Neuronal stem cell (in vitro differentiated cells): ENCODE data around the gene MTPN.

Source experiments
- DNase-seq: peaks from one replicate; pipeline ENCODE4 v3.0.0-alpha.2; 2013; ENCODE audit warnings: low spot score
- H2AFZ ChIP-seq: one replicate; pipeline ENCODE4 v1.6.1; 2013; ENCODE audit warnings: mild to moderate bottlenecking, low read length, inconsistent platforms
- H2AK5ac ChIP-seq: 2 replicates; pipeline ENCODE4 v1.6.1; 2013; ENCODE audit warnings: low read depth, mild to moderate bottlenecking, inconsistent platforms, low read length, moderate library complexity, mixed read lengths
- H2BK120ac ChIP-seq: 2 replicates; pipeline ENCODE4 v1.6.1; 2013; ENCODE audit warnings: low read depth, mild to moderate bottlenecking, inconsistent platforms, low read length, moderate library complexity, mixed read lengths
- H2BK12ac ChIP-seq: one replicate; pipeline ENCODE4 v1.6.1; 2013; ENCODE audit warnings: low read length, inconsistent platforms
- H2BK15ac ChIP-seq: 2 replicates; pipeline ENCODE4 v1.6.1; 2013; ENCODE audit warnings: mild to moderate bottlenecking, low read length, inconsistent platforms, mixed read lengths
- H2BK5ac ChIP-seq: one replicate; pipeline ENCODE4 v1.6.1; 2013; ENCODE audit warnings: inconsistent platforms, mild to moderate bottlenecking, low read length, moderate library complexity
- H3K14ac ChIP-seq: one replicate; pipeline ENCODE4 v1.6.1; 2013; ENCODE audit warnings: low read length, inconsistent platforms
- H3K18ac ChIP-seq: 2 replicates; pipeline ENCODE4 v1.6.1; 2013; ENCODE audit warnings: low read length, inconsistent platforms
- H3K23ac ChIP-seq: 2 replicates; pipeline ENCODE4 v1.6.1; 2013; ENCODE audit warnings: low read depth, mild to moderate bottlenecking, mixed read lengths, low read length, inconsistent platforms; ENCODE audit not compliant: poor library complexity
- H3K27ac ChIP-seq: replicated peaks from 3 replicates; pipeline ENCODE4 v1.5.1; 2013; ENCODE audit warnings: low read length, inconsistent platforms
- H3K27me3 ChIP-seq, 3 experiments: 2 replicates each; pipeline ENCODE4 v1.6.1; 2013; ENCODE audit warnings: low read length in 3 of 3, mild to moderate bottlenecking in 2 of 3, inconsistent platforms in 1 of 3, low read depth in 1 of 3, mixed read lengths in 1 of 3, moderate library complexity in 1 of 3; ENCODE audit not compliant: control insufficient read depth in 3 of 3, insufficient read depth in 3 of 3
- H3K36me3 ChIP-seq, 2 donors: replicated peaks in 1 of 2; 2 replicates each; pipeline ENCODE4 v1.6.1; 2013; ENCODE audit warnings: low read length in 2 of 2; ENCODE audit not compliant: control insufficient read depth in 2 of 2, insufficient read depth in 2 of 2
- H3K4ac ChIP-seq: 2 replicates; pipeline ENCODE4 v1.6.1; 2013; ENCODE audit warnings: inconsistent platforms, mild to moderate bottlenecking, low read length, moderate library complexity
- H3K4me1 ChIP-seq, 2 donors: 1 replicate in 1 of 2; 2 replicates in 1 of 2; pipeline ENCODE4 v1.6.1; 2013; ENCODE audit warnings: low read length in 2 of 2, low read depth in 1 of 2; ENCODE audit not compliant: control insufficient read depth in 2 of 2, insufficient read depth in 1 of 2
- H3K4me2 ChIP-seq: one replicate; pipeline ENCODE4 v1.6.1; 2013; ENCODE audit warnings: mild to moderate bottlenecking, low read length, inconsistent platforms; ENCODE audit not compliant: insufficient read depth, poor library complexity, severe bottlenecking
- H3K4me3 ChIP-seq, 2 donors: 2 replicates each; pipeline ENCODE4 v1.5.1; 2013; ENCODE audit warnings: low read length in 2 of 2, mild to moderate bottlenecking in 2 of 2, inconsistent platforms in 1 of 2, moderate library complexity in 1 of 2
- H3K79me1 ChIP-seq: one replicate; pipeline ENCODE4 v1.6.1; 2013; ENCODE audit warnings: low read depth, mild to moderate bottlenecking, inconsistent platforms, low read length, moderate library complexity
- H3K9ac ChIP-seq: one replicate; pipeline ENCODE4 v1.6.1; 2013; ENCODE audit warnings: mild to moderate bottlenecking, low read depth, low read length, inconsistent platforms; ENCODE audit not compliant: poor library complexity
- H3K9me3 ChIP-seq, 2 donors: replicated peaks in 1 of 2; 2 replicates each; pipeline versions ENCODE3 to v1.6.1; 2013; ENCODE audit warnings: low read length in 2 of 2, mild to moderate bottlenecking in 2 of 2, inconsistent platforms in 1 of 2, low read depth in 1 of 2, mixed read lengths in 1 of 2, moderate library complexity in 1 of 2; ENCODE audit not compliant: control insufficient read depth in 2 of 2, insufficient read depth in 1 of 2
- H4K8ac ChIP-seq: one replicate; pipeline ENCODE4 v1.6.1; 2013; ENCODE audit warnings: low read depth, mild to moderate bottlenecking, inconsistent platforms, low read length, moderate library complexity
- H4K91ac ChIP-seq: one replicate; pipeline ENCODE4 v1.6.1; 2013; ENCODE audit warnings: low read length, low read depth, mild to moderate bottlenecking, inconsistent platforms; ENCODE audit not compliant: poor library complexity
- WGBS, 2 donors: extraction: QIAGEN DNeasy Blood & Tissue Kit; methylation state at CpG; one replicate each; pipeline ENCODE4 v1.1.7; 2013; ENCODE audit warnings: missing lambda C conversion rate in 2 of 2, mixed read lengths in 1 of 2; ENCODE audit not compliant: insufficient read length in 2 of 2, insufficient replicate concordance in 1 of 2; ENCODE audit errors: extremely low coverage in 2 of 2; 5-methylcytosine and 5-hydroxymethylcytosine counted together

The MTPN gene

GRCh38 chr7:136002802-136003201, 25.6 kb upstream of the MTPN start:
- Histone ChIP-seq H2BK15ac (no peak overlapping the region), H3K4me3 (no peak overlapping the region), H3K18ac (no peak overlapping the region), H3K27me3 (peaks cover 0 to 4% (median 0%) of the 10 kb centered on the region in 3 experiments), H4K91ac (no peak overlapping the region), H3K14ac (no peak overlapping the region), H3K36me3 (no peaks in the 10 kb centered on the region), H3K9ac (no peak overlapping the region), H3K23ac (no peak overlapping the region), H2BK12ac (no peak overlapping the region), H2AFZ (no peak overlapping the region), H4K8ac (no peak overlapping the region), H3K4me1 (no peaks in the 10 kb centered on the region), H3K9me3 (no peaks in the 10 kb centered on the region), H2BK120ac (no peak overlapping the region), H3K27ac (no peak overlapping the region), H2AK5ac (no peak overlapping the region), H3K4ac (no peak overlapping the region), H3K4me2 (no peak overlapping the region), H3K79me1 (no peaks in the 10 kb centered on the region), H2BK5ac (no peak overlapping the region)
- DNase-seq, result no peak
- no CpG with 5 or more reads among the region's 1 CpG for WGBS, 2 donors

- no peaks in the 10 kb centered on the region for H3K4me1 ChIP-seq
- H3K36me3 ChIP-seq, result no peaks in the 10 kb centered on the region
- H2AFZ ChIP-seq, result no peak overlapping the region
- no peak overlapping the region for H4K91ac ChIP-seq
- peaks cover 0 to 4% (median 0%) of the 10 kb centered on the region in 3 experiments for H3K27me3 ChIP-seq
- no peaks in the 10 kb centered on the region for H3K9me3 ChIP-seq
- H3K79me1 ChIP-seq, result no peaks in the 10 kb centered on the region
- H3K9ac ChIP-seq, result no peak overlapping the region
- H3K27ac ChIP-seq, result no peak overlapping the region
- H2AK5ac ChIP-seq, result no peak overlapping the region
- no peak overlapping the region for H3K18ac ChIP-seq
- WGBS, 2 donors, result no CpG with 5 or more reads among the region's 3 CpGs
- H3K14ac ChIP-seq, result no peak overlapping the region
- H4K8ac ChIP-seq, result no peak overlapping the region
- no peak overlapping the region for H3K23ac ChIP-seq
- no peak overlapping the region for H2BK120ac ChIP-seq
- DNase-seq, result no peak
- H3K4me2 ChIP-seq, result no peak overlapping the region
- no peak overlapping the region for H2BK12ac ChIP-seq
- no peak overlapping the region for H3K4me3 ChIP-seq
- no peak overlapping the region for H2BK15ac ChIP-seq
- no peak overlapping the region for H3K4ac ChIP-seq
- H2BK5ac ChIP-seq, result no peak overlapping the region
Observed at GRCh38 chr7:136000288-136000913, 23.2 kb upstream of the MTPN start.

- Histone ChIP-seq H3K4ac (no peak overlapping the region), H3K9me3 (no peaks in the 10 kb centered on the region), H4K91ac (no peak overlapping the region), H3K79me1 (no peaks in the 10 kb centered on the region), H2BK120ac (no peak overlapping the region), H3K23ac (no peak overlapping the region), H3K18ac (no peak overlapping the region), H3K36me3 (no peaks in the 10 kb centered on the region), H4K8ac (no peak overlapping the region), H3K9ac (no peak overlapping the region), H2BK5ac (no peak overlapping the region), H3K4me1 (no peaks in the 10 kb centered on the region), H2AK5ac (no peak overlapping the region), H3K27me3 (peaks cover 0 to 8% (median 0%) of the 10 kb centered on the region in 3 experiments), H3K4me2 (no peak overlapping the region), H2BK12ac (no peak overlapping the region), H2AFZ (no peak overlapping the region), H3K4me3 (no peak overlapping the region), H3K14ac (no peak overlapping the region), H2BK15ac (no peak overlapping the region), H3K27ac (no peak overlapping the region)
- DNase-seq, result no peak
Observed at GRCh38 chr7:135998081-135998480, 20.9 kb upstream of the MTPN start.

GRCh38 chr7:135995748-135996147, 18.6 kb upstream of the MTPN start:
- Histone ChIP-seq H3K4me2 (no peak overlapping the region), H3K36me3 (no peaks in the 10 kb centered on the region), H3K4ac (no peak overlapping the region), H3K79me1 (no peaks in the 10 kb centered on the region), H3K9ac (no peak overlapping the region), H2BK5ac (no peak overlapping the region), H2AFZ (no peak overlapping the region), H4K91ac (no peak overlapping the region), H3K23ac (no peak overlapping the region), H3K27ac (no peak overlapping the region), H3K27me3 (peaks cover 0 to 8% (median 0%) of the 10 kb centered on the region in 3 experiments), H3K4me3 (no peak overlapping the region), H2BK120ac (no peak overlapping the region), H3K9me3 (no peaks in the 10 kb centered on the region), H2AK5ac (no peak overlapping the region), H2BK12ac (no peak overlapping the region), H3K14ac (no peak overlapping the region), H3K18ac (no peak overlapping the region), H2BK15ac (no peak overlapping the region), H3K4me1 (no peaks in the 10 kb centered on the region), H4K8ac (no peak overlapping the region)
- WGBS, 2 donors, result no CpG with 5 or more reads among the region's 2 CpGs
- no peak for DNase-seq
